Measurements from ENCODE around the gene MAPKAPK2. TPM values are rescaled to one million over a fixed set of nuclear protein-coding genes. Genes with fewer than 3 reads are reported as not detected.

The MAPKAPK2 gene
- total RNA-seq: 100 to 1,000 TPM in 2 of 6 donors, 10 to 100 TPM in 4; 64.8 to 135 (median 84.3) TPM

GRCh38 chr1:206684478-206685333, at the start of gene MAPKAPK2:
MAPKAPK2 (plus strand) TSS chr1:206684905; CDS start chr1:206685230, 325 bp downstream.
- peaks cover 30 to 42% (median 37%) of the 10 kb centered on the region in 4 donors for H3K4me1 ChIP-seq
- H3K9me3 ChIP-seq: no peaks in the 10 kb centered on the region
- TF ChIP-seq POLR2AphosphoS5 (IDR thresholded peaks at IDR 0.05) (peak in 1 of 2 donors; percentile 72), POLR2A (IDR thresholded peaks at IDR 0.05) (peak in 2 of 4 donors; percentile 51 to 59), EP300 (IDR thresholded peaks at IDR 0.05) (no peak)
- WGBS, 2 donors: 2% methylated on average over 13 to 20 of the region's 82 CpGs
- peak within 1 kb of the TSS; percentile 95 to 99 (median 98) for H3K27ac ChIP-seq
- no peaks in the 10 kb centered on the region for H3K27me3 ChIP-seq
- peak within 1 kb of the TSS; percentile 69 to 86 (median 77) for H3K4me3 ChIP-seq
- peak; percentile 87 to 88 for ATAC-seq (ENCODE audit: low FRiP score in 2 of 2)
- DNase-seq: peak; percentile 87 to 96
- no peaks in the 10 kb centered on the region for H3K36me3 ChIP-seq

GRCh38 chr1:206635080-206635977, 49.4 kb upstream of the MAPKAPK2 start, which contains the start of gene DYRK3:
DYRK3 (plus strand) TSS chr1:206635536; CDS start chr1:206635704, 168 bp downstream.
- ATAC-seq (ENCODE audit: low FRiP score in 2 of 2) (peak; percentile 98), DNase-seq (peak; percentile 98 to 99)
- peak within 1 kb of the TSS; percentile 75 to 88 (median 80) for H3K27ac ChIP-seq
- no peaks in the 10 kb centered on the region for H3K9me3 ChIP-seq
- H3K36me3 ChIP-seq: no peaks in the 10 kb centered on the region
- H3K4me3 ChIP-seq: peak within 1 kb of the TSS; percentile 79 to 91 (median 80)
- WGBS, 2 donors: 1% methylated on average over 19 to 42 of the region's 84 CpGs
- peak in 1 of 4 donors; percentile 55 for TF ChIP-seq EP300 (IDR thresholded peaks at IDR 0.05)
- peak in 3 of 4 donors; percentile 78 to 95 (median 80) for TF ChIP-seq POLR2A (IDR thresholded peaks at IDR 0.05)
- peak in 5 of 6 experiments; percentile 16 to 32 (median 31) for TF ChIP-seq CTCF (IDR thresholded peaks at IDR 0.05)
- TF ChIP-seq POLR2AphosphoS5 (IDR thresholded peaks at IDR 0.05): peak; percentile 96 to 99
- no peaks in the 10 kb centered on the region for H3K27me3 ChIP-seq
- H3K4me1 ChIP-seq: peaks cover 9 to 39% (median 20%) of the 10 kb centered on the region in 4 donors

- no peak for DNase-seq
- 6% methylated on average over 11 to 14 of the region's 14 CpGs for WGBS, 2 donors
- no peaks in the 10 kb centered on the region for H3K9me3 ChIP-seq
- TF ChIP-seq CTCF (IDR thresholded peaks at IDR 0.05): no peak
- TF ChIP-seq POLR2AphosphoS5 (IDR thresholded peaks at IDR 0.05): no peak
- TF ChIP-seq EP300 (IDR thresholded peaks at IDR 0.05): no peak
- peak overlapping the region; percentile 75 to 88 (median 80) for H3K27ac ChIP-seq
- no peaks in the 10 kb centered on the region for H3K36me3 ChIP-seq
- H3K4me1 ChIP-seq: peaks cover 9 to 37% (median 20%) of the 10 kb centered on the region in 4 donors
- no peak for ATAC-seq (ENCODE audit: low FRiP score in 2 of 2)
- H3K27me3 ChIP-seq: no peaks in the 10 kb centered on the region
- H3K4me3 ChIP-seq: peak overlapping the region; percentile 79 to 91 (median 80)
These were observed 48.7 kb upstream of the MAPKAPK2 start for GRCh38 chr1:206635978-206636345.

GRCh38 chr1:206636671-206637070, 48.0 kb upstream of the MAPKAPK2 start:
- ATAC-seq (ENCODE audit: low FRiP score in 2 of 2): no peak
- WGBS, 2 donors: 56 to 61% methylated on average over 4 of the region's 4 CpGs

More at GRCh38 chr1:206636671-206637070, 48.0 kb upstream of the MAPKAPK2 start:
- no peak for DNase-seq
- no peak overlapping the region for H3K27ac ChIP-seq
- no peaks in the 10 kb centered on the region for H3K36me3 ChIP-seq
- H3K4me1 ChIP-seq: peaks cover 9 to 34% (median 20%) of the 10 kb centered on the region in 4 donors
- H3K9me3 ChIP-seq: no peaks in the 10 kb centered on the region
- H3K27me3 ChIP-seq: no peaks in the 10 kb centered on the region
- H3K4me3 ChIP-seq: peak overlapping the region in 1 of 4 donors; percentile 80
- TF ChIP-seq POLR2AphosphoS5 (IDR thresholded peaks at IDR 0.05) (no peak), POLR2A (IDR thresholded peaks at IDR 0.05) (no peak), EP300 (IDR thresholded peaks at IDR 0.05) (no peak), CTCF (IDR thresholded peaks at IDR 0.05) (no peak)

All from upper lobe of left lung (tissue), 6 donors.